IMR-90 (cell line): Measurements from ENCODE around the gene ERBB4. TPM values are rescaled to one million over a fixed set of nuclear protein-coding genes. Genes with fewer than 3 reads are reported as not detected.

ENCODE experiments used
- ATAC-seq: fragments of 200-7000 bp; cut with Tn5 transposase; 2 replicates; pipeline ENCODE4 v1.9.1; 2020; ENCODE audit warnings: low read depth, mild to moderate bottlenecking, moderate library complexity
- BruUV-seq: library from RNA; stranded (reverse); fragments of 400-500 nt; replicated peaks from 2 replicates; lab custom pipeline; 2021; lab: Mats Ljungman, UMichigan
- CTCF ChIA-PET: fragments of 300-600 bp; formaldehyde crosslinking; extraction: SDS; loops from one replicate; lab custom pipeline; 2021; ENCODE audit warnings: antibody characterized with exemption; lab: Yijun Ruan, JAX
- POLR2A ChIA-PET: fragments of 300-600 bp; sonication (Branson Sonifier 250); formaldehyde crosslinking; loops from one replicate; lab custom pipeline; 2022; ENCODE audit warnings: antibody characterized with exemption; ENCODE audit not compliant: unreplicated experiment; lab: Charles Lee
- DNase-seq: peaks from one replicate; pipeline ENCODE4 v3.0.0; 2013
- H2AFZ ChIP-seq: replicated peaks from 2 replicates; pipeline ENCODE3; 2013; ENCODE audit warnings: low read length, mild to moderate bottlenecking; ENCODE audit not compliant: poor library complexity
- H2AK5ac ChIP-seq: 2 replicates; pipeline ENCODE4 v1.6.1; 2013; ENCODE audit warnings: low read depth, low read length, inconsistent platforms
- H2AK9ac ChIP-seq: replicated peaks from 2 replicates; pipeline ENCODE3; 2013; ENCODE audit warnings: mild to moderate bottlenecking, low read depth, low read length, moderate library complexity; ENCODE audit not compliant: poor library complexity
- H2BK120ac ChIP-seq: 2 replicates; pipeline ENCODE4 v1.6.1; 2013; ENCODE audit warnings: low read depth, low read length, inconsistent platforms
- H2BK15ac ChIP-seq: 3 replicates; pipeline ENCODE4 v1.6.1; 2013; ENCODE audit warnings: low read depth, low read length, inconsistent platforms
- H2BK20ac ChIP-seq: 2 replicates; pipeline ENCODE4 v1.6.1; 2013; ENCODE audit warnings: low read depth, mild to moderate bottlenecking, inconsistent platforms, low read length, moderate library complexity
- H2BK5ac ChIP-seq: 2 replicates; pipeline ENCODE4 v1.6.1; 2013; ENCODE audit warnings: mild to moderate bottlenecking, low read depth, low read length, inconsistent platforms; ENCODE audit not compliant: poor library complexity, severe bottlenecking
- H3K14ac ChIP-seq: replicated peaks from 2 replicates; pipeline ENCODE4 v1.6.1; 2013; ENCODE audit warnings: low read depth, low read length, inconsistent platforms
- H3K18ac ChIP-seq: 2 replicates; pipeline ENCODE4 v1.6.1; 2013; ENCODE audit warnings: low read depth, low read length, control low read depth
- H3K23ac ChIP-seq: 2 replicates; pipeline ENCODE4 v1.6.1; 2013; ENCODE audit warnings: low read depth, low read length, inconsistent platforms
- H3K27ac ChIP-seq: 2 replicates; pipeline ENCODE4 v1.5.1; 2013; ENCODE audit warnings: mild to moderate bottlenecking, control low read depth, low read length; ENCODE audit not compliant: insufficient read depth
- H3K27me3 ChIP-seq: 2 replicates; pipeline ENCODE4 v1.6.1; 2013; ENCODE audit warnings: low read length; ENCODE audit not compliant: control insufficient read depth, insufficient read depth
- H3K36me3 ChIP-seq: 2 replicates; pipeline ENCODE4 v1.6.1; 2013; ENCODE audit warnings: low read length, mixed read lengths; ENCODE audit not compliant: control insufficient read depth, insufficient read depth
- H3K4ac ChIP-seq: 2 replicates; pipeline ENCODE4 v1.6.1; 2013; ENCODE audit warnings: low read depth, low read length, inconsistent platforms
- H3K4me1 ChIP-seq: 2 replicates; pipeline ENCODE4 v1.6.1; 2013; ENCODE audit warnings: low read length, mixed read lengths; ENCODE audit not compliant: control insufficient read depth, insufficient read depth
- H3K4me2 ChIP-seq: 2 replicates; pipeline ENCODE4 v1.6.1; 2013; ENCODE audit warnings: low read depth, mild to moderate bottlenecking, control low read depth, low read length, moderate library complexity
- H3K4me3 ChIP-seq: 2 replicates; pipeline ENCODE4 v1.5.1; 2013; ENCODE audit warnings: low read depth, mild to moderate bottlenecking, control low read depth, low read length, moderate library complexity; ENCODE audit not compliant: insufficient read depth
- H3K56ac ChIP-seq: 2 replicates; pipeline ENCODE4 v1.6.1; 2013; ENCODE audit warnings: low read length, inconsistent platforms; ENCODE audit not compliant: insufficient read depth; ENCODE audit errors: extremely low read depth
- H3K79me1 ChIP-seq, 2 experiments: 2 replicates each; pipeline ENCODE4 v1.6.1; 2013; ENCODE audit warnings: low read length in 2 of 2, inconsistent platforms in 1 of 2, low read depth in 1 of 2
- H3K9ac ChIP-seq: 2 replicates; pipeline ENCODE4 v1.6.1; 2013; ENCODE audit warnings: low read depth, low read length, control low read depth
- H3K9me1 ChIP-seq: 2 replicates; pipeline ENCODE4 v1.6.1; 2013; ENCODE audit warnings: low read length, inconsistent platforms; ENCODE audit not compliant: insufficient read depth
- H3K9me3 ChIP-seq: 2 replicates; pipeline ENCODE4 v1.6.1; 2013; ENCODE audit warnings: low read length; ENCODE audit not compliant: control insufficient read depth, insufficient read depth
- H4K20me1 ChIP-seq: 2 replicates; pipeline ENCODE4 v1.6.1; 2013; ENCODE audit warnings: low read length, inconsistent platforms; ENCODE audit not compliant: insufficient read depth
- H4K5ac ChIP-seq: 2 replicates; pipeline ENCODE4 v1.6.1; 2013; ENCODE audit warnings: mild to moderate bottlenecking, low read depth, low read length, control low read depth
- H4K8ac ChIP-seq, 2 experiments: 2 replicates each; pipeline ENCODE4 v1.6.1; 2013; ENCODE audit warnings: low read depth in 2 of 2, low read length in 2 of 2, control low read depth in 1 of 2, inconsistent platforms in 1 of 2
- H4K91ac ChIP-seq: 2 replicates; pipeline ENCODE4 v1.6.1; 2013; ENCODE audit warnings: low read depth, low read length, inconsistent platforms; ENCODE audit not compliant: insufficient read depth
- MAFK ChIP-seq: IDR thresholded peaks from 2 replicates; pipeline ENCODE4 v1.6.1; 2012; ENCODE audit warnings: low read depth, low read length, improper control_type of control experiment
- RCOR1 ChIP-seq: IDR thresholded peaks from 2 replicates; pipeline ENCODE4 v1.6.1; 2012; ENCODE audit warnings: mild to moderate bottlenecking, low read length, improper control_type of control experiment; ENCODE audit not compliant: insufficient replicate concordance
- RFX5 ChIP-seq: IDR thresholded peaks from 2 replicates; pipeline ENCODE4 v1.8.0; 2012; ENCODE audit warnings: low read depth, mild to moderate bottlenecking, low read length, moderate library complexity
- dilution Hi-C: fragments of 300-500 bp; cut with HindIII; formaldehyde crosslinking; loops from one replicate; pipeline ENCODE4 v1.14.3; 2018; ENCODE audit warnings: low sequenced_read_pairs; ENCODE audit not compliant: unreplicated experiment
- in situ Hi-C: fragments of 300-500 bp; cut with MboI; formaldehyde crosslinking; loops from 3 replicates; pipeline ENCODE4 v1.14.3; 2019; ENCODE audit warnings: low sequenced_read_pairs, inconsistent platforms, mixed read lengths
- intact Hi-C: fragments of 100-400 bp; cut with micrococcal nuclease; formaldehyde crosslinking; loops from 2 replicates; pipeline ENCODE4 v1.10.0; 2022
- polyA plus RNA-seq, 3 experiments: library from polyadenylated mRNA; depleted of rRNA; stranded (reverse); fragments of >200 nt; gene quantifications; 2 replicates each; pipeline ENCODE4 v1.2.3, GENCODE V29; 2012; ENCODE audit warnings: low replicate concordance in 1 of 3
- total RNA-seq: library from RNA; depleted of rRNA; stranded (reverse); fragments of >200 nt; gene quantifications from 2 replicates; pipeline ENCODE4 v1.2.3, GENCODE V29; 2012

Gene ERBB4
- total and polyA plus RNA-seq, 2 of the 4 experiments (the other 2 are of a cell fraction): not detected

DNA sequence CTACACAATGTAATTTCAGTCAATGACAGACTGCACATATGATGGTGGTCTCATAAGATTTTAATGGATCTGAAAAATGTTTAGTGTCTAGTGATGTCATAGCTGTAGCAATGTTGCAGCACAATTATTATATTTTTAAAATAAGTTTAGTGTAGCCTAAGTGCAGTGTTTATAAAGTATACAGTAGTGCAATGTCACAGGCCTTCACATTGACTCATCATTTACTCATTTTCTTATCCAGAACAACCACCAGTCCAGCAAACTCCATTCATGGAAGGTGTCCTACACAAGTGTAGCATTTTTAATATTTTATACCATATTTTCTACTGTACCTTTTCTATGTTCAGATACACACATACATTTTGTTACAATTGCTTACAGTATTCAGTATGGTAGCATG, 663.1 kb downstream of the ERBB4 start:
- peak; percentile 46 for ATAC-seq
- dilution Hi-C loops: no loop called here
- POLR2A ChIA-PET: no interaction called here

More for the DNA sequence above, 663.1 kb downstream of the ERBB4 start:
- no peak overlapping the region for H3K4ac ChIP-seq
- H2AK9ac ChIP-seq: no peak overlapping the region
- H2BK120ac ChIP-seq: no peak overlapping the region
- H3K9me3 ChIP-seq: no peaks in the 10 kb centered on the region
- no peak overlapping the region for H3K27ac ChIP-seq
- no peak overlapping the region for H2AFZ ChIP-seq
- H3K18ac ChIP-seq: no peak overlapping the region
- no peak overlapping the region; the same call in 2 of the 3 replicates for H2BK15ac ChIP-seq
- CTCF ChIA-PET: no interaction called here
- intact Hi-C loops: no loop called here
- H3K9ac ChIP-seq: no peak overlapping the region
- H2AK5ac ChIP-seq: no peak overlapping the region
- no peak overlapping the region for H3K14ac ChIP-seq
- H3K4me1 ChIP-seq: no peaks in the 10 kb centered on the region
- H3K9me1 ChIP-seq: no peaks in the 10 kb centered on the region
- no peak overlapping the region; the same call in 1 of the 2 replicates for H3K4me2 ChIP-seq
- no peaks in the 10 kb centered on the region for H3K79me1 ChIP-seq
- peak; percentile 37 for DNase-seq
- H3K4me3 ChIP-seq: no peak overlapping the region
- H3K36me3 ChIP-seq: no peaks in the 10 kb centered on the region
- no peak for TF ChIP-seq RCOR1
- no peak for TF ChIP-seq MAFK
- TF ChIP-seq RFX5: no peak
- H4K5ac ChIP-seq: no peak overlapping the region
- no peak overlapping the region for H3K56ac ChIP-seq
- no peak overlapping the region for H2BK5ac ChIP-seq
- no peak overlapping the region for H3K23ac ChIP-seq
- in situ Hi-C loops: no loop called here
- no peak overlapping the region for H2BK20ac ChIP-seq
- no peak overlapping the region for H4K91ac ChIP-seq
- BruUV-seq: no TSS peak
- no peaks in the 10 kb centered on the region for H3K27me3 ChIP-seq
- H4K8ac ChIP-seq: no peak overlapping the region
- no peaks in the 10 kb centered on the region for H4K20me1 ChIP-seq
